ENCODE data around the gene DDAH2.

- no peak for TF ChIP-seq TCF12 (IDR thresholded peaks at IDR 0.05; ENCODE audit: low read depth)
- TF ChIP-seq MAX (IDR thresholded peaks at IDR 0.05), result no peak
- no peak for TF ChIP-seq EP300 (IDR thresholded peaks at IDR 0.05; ENCODE audit: borderline replicate concordance)
- no peak for TF ChIP-seq REST (IDR thresholded peaks at IDR 0.05; ENCODE audit: low read depth)
- TF ChIP-seq NFIC (IDR thresholded peaks at IDR 0.05), result no peak
- no peak for TF ChIP-seq FOXM1 (IDR thresholded peaks at IDR 0.05; ENCODE audit: borderline replicate concordance, low read depth)
- TF ChIP-seq TAF1 (IDR thresholded peaks at IDR 0.05; ENCODE audit: low read depth), result no peak
- TF ChIP-seq RAD21 (IDR thresholded peaks at IDR 0.05; ENCODE audit: low read depth), result no peak
- TF ChIP-seq TEAD4 (IDR thresholded peaks at IDR 0.05), result no peak
- no peak for TF ChIP-seq CEBPB (IDR thresholded peaks at IDR 0.05)
- no peak for TF ChIP-seq YY1 (IDR thresholded peaks at IDR 0.05; ENCODE audit: low read depth)
Observed at GRCh38 chr6:31706599-31706998, 22.5 kb downstream of the DDAH2 start, which contains the start of gene LY6G6F.

All from Ishikawa (cell line).